Measurements from ENCODE around the gene MCTP2.

Gene MCTP2

GRCh38 chr15:94387849-94388441, 156.6 kb downstream of the MCTP2 start:
- Mint-ChIP-seq H3K27me3 (ENCODE audit: low read depth) (peaks cover 8% of the 10 kb centered on the region), H3K4me3 (no peak overlapping the region), H3K9me3 (no peaks in the 10 kb centered on the region), H3K36me3 (ENCODE audit: low read depth) (no peaks in the 10 kb centered on the region), H3K27ac (peak overlapping the region in 2 of 3 experiments; percentile 40 to 51), H3K4me1 (peaks cover 6% of the 10 kb centered on the region)
- TF ChIP-seq, protein P1, sequence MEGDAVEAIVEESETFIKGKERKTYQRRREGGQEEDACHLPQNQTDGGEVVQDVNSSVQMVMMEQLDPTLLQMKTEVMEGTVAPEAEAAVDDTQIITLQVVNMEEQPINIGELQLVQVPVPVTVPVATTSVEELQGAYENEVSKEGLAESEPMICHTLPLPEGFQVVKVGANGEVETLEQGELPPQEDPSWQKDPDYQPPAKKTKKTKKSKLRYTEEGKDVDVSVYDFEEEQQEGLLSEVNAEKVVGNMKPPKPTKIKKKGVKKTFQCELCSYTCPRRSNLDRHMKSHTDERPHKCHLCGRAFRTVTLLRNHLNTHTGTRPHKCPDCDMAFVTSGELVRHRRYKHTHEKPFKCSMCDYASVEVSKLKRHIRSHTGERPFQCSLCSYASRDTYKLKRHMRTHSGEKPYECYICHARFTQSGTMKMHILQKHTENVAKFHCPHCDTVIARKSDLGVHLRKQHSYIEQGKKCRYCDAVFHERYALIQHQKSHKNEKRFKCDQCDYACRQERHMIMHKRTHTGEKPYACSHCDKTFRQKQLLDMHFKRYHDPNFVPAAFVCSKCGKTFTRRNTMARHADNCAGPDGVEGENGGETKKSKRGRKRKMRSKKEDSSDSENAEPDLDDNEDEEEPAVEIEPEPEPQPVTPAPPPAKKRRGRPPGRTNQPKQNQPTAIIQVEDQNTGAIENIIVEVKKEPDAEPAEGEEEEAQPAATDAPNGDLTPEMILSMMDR (IDR thresholded peaks at IDR 0.05; ENCODE audit: unreplicated experiment in 3 of 3): no peak

GRCh38 chr15:94395640-94396039, 164.3 kb downstream of the MCTP2 start:
- Mint-ChIP-seq H3K4me1 (peaks cover 37% of the 10 kb centered on the region), H3K27ac (peak overlapping the region; percentile 66 to 82 (median 73)), H3K4me3 (no peak overlapping the region), H3K27me3 (ENCODE audit: low read depth) (no peaks in the 10 kb centered on the region), H3K9me3 (no peaks in the 10 kb centered on the region), H3K36me3 (ENCODE audit: low read depth) (no peaks in the 10 kb centered on the region)
- TF ChIP-seq, protein P1 (IDR thresholded peaks at IDR 0.05; ENCODE audit: unreplicated experiment in 3 of 3): no peak

- TF ChIP-seq, protein P1 (IDR thresholded peaks at IDR 0.05; ENCODE audit: unreplicated experiment in 3 of 3): no peak
- no peaks in the 10 kb centered on the region for H3K27me3 Mint-ChIP-seq (ENCODE audit: low read depth)
- H3K9me3 Mint-ChIP-seq: no peaks in the 10 kb centered on the region
- H3K4me3 Mint-ChIP-seq: no peak overlapping the region
- peak overlapping the region; percentile 42 to 65 (median 47) for H3K27ac Mint-ChIP-seq
- H3K4me1 Mint-ChIP-seq: peaks cover 46% of the 10 kb centered on the region
- H3K36me3 Mint-ChIP-seq (ENCODE audit: low read depth): no peaks in the 10 kb centered on the region
Measured at GRCh38 chr15:94397337-94397736, 166.0 kb downstream of the MCTP2 start.

DNA sequence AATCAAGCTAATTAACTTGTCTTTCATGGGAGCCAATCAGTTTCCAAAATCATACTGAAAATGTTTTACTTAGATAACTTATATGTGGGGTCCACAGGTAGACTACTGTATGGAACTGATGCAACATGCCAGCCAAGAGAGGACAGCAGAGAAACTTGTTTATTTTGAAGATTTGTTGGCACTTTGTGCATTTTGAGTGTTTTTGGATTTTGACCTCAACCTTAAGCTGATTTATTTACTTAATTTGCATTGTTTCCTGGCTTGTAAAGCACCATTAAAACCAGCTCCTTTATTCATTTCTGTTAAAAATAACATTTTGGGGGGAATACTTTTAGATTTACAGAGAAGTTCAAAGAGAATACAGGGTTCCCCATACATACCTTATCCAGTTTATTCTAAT, 166.6 kb downstream of the MCTP2 start:
- Mint-ChIP-seq H3K27ac (peak overlapping the region; percentile 37 to 47 (median 42)), H3K4me1 (peaks cover 47% of the 10 kb centered on the region), H3K27me3 (ENCODE audit: low read depth) (no peaks in the 10 kb centered on the region), H3K9me3 (no peaks in the 10 kb centered on the region), H3K36me3 (ENCODE audit: low read depth) (no peaks in the 10 kb centered on the region), H3K4me3 (no peak overlapping the region)
- TF ChIP-seq, protein P1 (IDR thresholded peaks at IDR 0.05; ENCODE audit: unreplicated experiment in 3 of 3): no peak

GRCh38 chr15:94400526-94401298, 169.4 kb downstream of the MCTP2 start:
- TF ChIP-seq, protein P1 (IDR thresholded peaks at IDR 0.05; ENCODE audit: unreplicated experiment in 3 of 3): no peak
- H3K36me3 Mint-ChIP-seq (ENCODE audit: low read depth): peaks cover 4% of the 10 kb centered on the region
- H3K4me1 Mint-ChIP-seq: peaks cover 53% of the 10 kb centered on the region
- no peaks in the 10 kb centered on the region for H3K27me3 Mint-ChIP-seq (ENCODE audit: low read depth)
- no peaks in the 10 kb centered on the region for H3K9me3 Mint-ChIP-seq
- no peak overlapping the region for H3K4me3 Mint-ChIP-seq
- H3K27ac Mint-ChIP-seq: peak overlapping the region; percentile 42 to 69 (median 58)

Measured in nephron (organoid).